SK-N-DZ (cell line): Measurements from ENCODE around the gene TBC1D2B.
"Not testable (repeated sequence)": the region's sequence is repeated elsewhere in the genome, so short reads cannot be mapped to it uniquely, and the experiment has no call there.

Experiments
- DNase-seq: peaks from one replicate; pipeline ENCODE4 v3.0.0-alpha.2; 2015; ENCODE audit warnings: low spot score

The TBC1D2B gene

GRCh38 chr15:77988347-77989295 is 88.9 kb downstream of the TBC1D2B start:
- DNase-seq = no peak

- not testable (repeated sequence) for DNase-seq
Observed at GRCh38 chr15:77987765-77988136, 89.8 kb downstream of the TBC1D2B start.

- DNase-seq = no peak
Observed at GRCh38 chr15:77986891-77987764, 90.4 kb downstream of the TBC1D2B start.

GRCh38 chr15:77985931-77986480 is 91.5 kb downstream of the TBC1D2B start:
- DNase-seq = no peak

- DNase-seq = no peak
Observed at GRCh38 chr15:77985031-77985930, 92.2 kb downstream of the TBC1D2B start.

GRCh38 chr15:77984446-77984861 is 93.1 kb downstream of the TBC1D2B start:
- no peak for DNase-seq

- no peak for DNase-seq
Observed at GRCh38 chr15:77983708-77984445, 93.6 kb downstream of the TBC1D2B start.

GRCh38 chr15:77983091-77983707 is 94.3 kb downstream of the TBC1D2B start:
- no peak for DNase-seq

GRCh38 chr15:77982127-77982490 is 95.4 kb downstream of the TBC1D2B start:
- no peak for DNase-seq

GRCh38 chr15:77981281-77982126 is 96.0 kb downstream of the TBC1D2B start:
- DNase-seq = no peak

GRCh38 chr15:77980674-77981073 is 96.8 kb downstream of the TBC1D2B start:
- DNase-seq = not testable (repeated sequence)

GRCh38 chr15:77980098-77980497 is 97.4 kb downstream of the TBC1D2B start:
- no peak for DNase-seq

- DNase-seq = not testable (repeated sequence)
Observed at GRCh38 chr15:77979157-77979556, 98.4 kb downstream of the TBC1D2B start.

GRCh38 chr15:77978759-77979145 is 98.8 kb downstream of the TBC1D2B start:
- DNase-seq = not testable (repeated sequence)

- DNase-seq = not testable (repeated sequence)
Observed at GRCh38 chr15:77977903-77978758, 99.4 kb downstream of the TBC1D2B start.

GRCh38 chr15:77976760-77977525 is 100.6 kb downstream of the TBC1D2B start:
- not testable (repeated sequence) for DNase-seq

GRCh38 chr15:77976095-77976450 is 101.4 kb downstream of the TBC1D2B start:
- DNase-seq = not testable (repeated sequence)
